IgD-negative memory B cell (primary cell): Measurements from ENCODE around the gene KAZALD1. TPM values are rescaled to one million over a fixed set of nuclear protein-coding genes. Genes with fewer than 3 reads are reported as not detected.

ENCODE experiments used
- H3K27ac Mint-ChIP-seq, 3 donors: one replicate each; pipeline ENCODE4 v1.8.0; 2020 to 2022; ENCODE audit warnings: mild to moderate bottlenecking in 3 of 3, mixed read lengths in 3 of 3, moderate library complexity in 1 of 3
- H3K27me3 Mint-ChIP-seq: one replicate; pipeline ENCODE4 v1.8.0; 2021; ENCODE audit warnings: mixed read lengths
- H3K36me3 Mint-ChIP-seq: one replicate; pipeline ENCODE4 v1.8.0; 2020; ENCODE audit warnings: mild to moderate bottlenecking, mixed read lengths
- H3K4me1 Mint-ChIP-seq, 3 donors: one replicate each; pipeline ENCODE4 v1.8.0; 2020 to 2022; ENCODE audit warnings: mixed read lengths in 3 of 3, mild to moderate bottlenecking in 1 of 3
- H3K4me3 Mint-ChIP-seq, 4 donors: one replicate each; pipeline ENCODE4 v1.8.0; 2020 to 2022; ENCODE audit warnings: mild to moderate bottlenecking in 4 of 4, mixed read lengths in 4 of 4, moderate library complexity in 3 of 4
- H3K9me3 Mint-ChIP-seq, 3 donors: one replicate each; pipeline ENCODE4 v1.8.0; 2020 to 2021; ENCODE audit warnings: mixed read lengths in 3 of 3, mild to moderate bottlenecking in 1 of 3
- polyA plus RNA-seq: library from polyadenylated mRNA; unstranded; fragments of 300-500 nt; fragmentation: Illumina TruSeq; gene quantifications from one replicate; pipeline ENCODE4 v1.2.3, GENCODE V29; 2021

Gene KAZALD1
- polyA plus RNA-seq, 1 donor from 2014 or later = not detected

DNA sequence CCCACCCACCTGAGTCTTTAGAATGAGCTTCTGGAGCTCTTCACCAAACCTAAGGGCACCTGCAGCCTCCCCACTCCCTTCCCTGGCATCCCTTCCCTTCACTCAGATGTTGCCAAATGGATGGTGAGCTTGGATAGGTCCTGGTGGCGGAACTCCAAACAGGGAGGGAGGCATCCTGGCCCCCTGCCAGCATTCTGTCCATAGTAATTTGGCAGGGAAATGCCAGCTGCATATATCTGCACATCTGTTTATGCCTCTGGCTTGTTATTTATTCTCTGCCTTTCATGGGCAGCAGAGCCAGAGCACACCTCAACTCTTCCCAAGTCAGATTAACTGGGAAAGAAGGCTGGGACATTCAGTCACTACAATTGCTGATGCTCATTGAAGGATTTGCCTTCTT lies 18.1 kb downstream of the KAZALD1 start:
- no peaks in the 10 kb centered on the region for H3K36me3 Mint-ChIP-seq
- H3K27ac Mint-ChIP-seq = no peak overlapping the region
- peaks cover 48% of the 10 kb centered on the region for H3K27me3 Mint-ChIP-seq
- peaks cover 0 to 1% (median 0%) of the 10 kb centered on the region in 3 donors for H3K9me3 Mint-ChIP-seq
- peaks cover 0 to 1% (median 0%) of the 10 kb centered on the region in 3 donors for H3K4me1 Mint-ChIP-seq
- no peak overlapping the region for H3K4me3 Mint-ChIP-seq

DNA sequence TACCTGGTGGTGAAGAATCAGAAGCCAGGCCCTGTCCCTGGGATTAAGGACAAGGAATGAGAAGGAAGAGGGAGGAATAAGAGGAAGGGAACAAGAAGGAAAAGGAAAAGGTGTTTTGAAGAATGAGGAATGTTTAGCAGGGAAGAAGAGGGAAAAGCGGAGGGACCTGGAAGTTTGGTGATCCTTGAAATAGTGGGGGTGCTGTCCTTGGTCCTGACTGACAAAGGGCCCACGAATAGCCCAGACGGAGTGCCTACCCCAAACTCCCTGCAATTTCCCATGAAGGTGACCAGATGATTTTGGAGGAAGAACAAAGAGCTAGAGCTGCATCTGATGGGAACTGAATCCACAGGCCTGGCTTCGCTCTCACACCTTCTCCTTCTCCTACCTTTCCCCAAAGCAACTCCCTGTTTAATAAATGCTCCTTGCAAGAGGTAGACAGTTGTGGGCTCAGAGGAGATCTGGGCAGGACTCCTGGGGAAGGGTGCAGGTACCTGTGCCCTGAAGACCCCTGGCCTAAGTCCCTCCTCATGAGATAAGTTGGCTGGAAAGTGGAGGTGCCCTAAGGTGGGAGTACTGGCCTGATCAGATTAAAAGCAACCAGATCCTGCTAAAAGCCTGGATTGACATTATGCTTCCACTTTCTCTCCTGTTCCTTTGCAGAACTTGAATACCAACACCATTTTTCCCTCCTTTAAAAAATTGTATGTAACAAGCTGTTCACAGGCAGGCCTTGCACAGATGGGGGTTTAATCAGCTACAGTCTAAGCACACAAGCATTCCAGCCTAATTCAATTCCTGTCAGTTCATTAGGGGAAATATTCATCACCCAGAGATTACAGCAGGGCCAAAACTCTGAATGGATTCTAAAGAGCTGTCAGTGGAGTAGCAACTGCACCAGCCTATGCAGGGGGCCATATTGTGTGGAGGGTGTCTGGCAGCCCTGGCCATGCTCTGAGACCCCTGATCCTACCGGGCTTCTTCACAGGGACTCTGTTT lies 19.4 kb downstream of the KAZALD1 start:
- no peaks in the 10 kb centered on the region for H3K36me3 Mint-ChIP-seq
- no peak overlapping the region for H3K4me3 Mint-ChIP-seq
- H3K27me3 Mint-ChIP-seq = peaks cover 39% of the 10 kb centered on the region
- no peaks in the 10 kb centered on the region for H3K4me1 Mint-ChIP-seq
- peaks cover 0 to 1% (median 0%) of the 10 kb centered on the region in 3 donors for H3K9me3 Mint-ChIP-seq
- no peak overlapping the region for H3K27ac Mint-ChIP-seq

DNA sequence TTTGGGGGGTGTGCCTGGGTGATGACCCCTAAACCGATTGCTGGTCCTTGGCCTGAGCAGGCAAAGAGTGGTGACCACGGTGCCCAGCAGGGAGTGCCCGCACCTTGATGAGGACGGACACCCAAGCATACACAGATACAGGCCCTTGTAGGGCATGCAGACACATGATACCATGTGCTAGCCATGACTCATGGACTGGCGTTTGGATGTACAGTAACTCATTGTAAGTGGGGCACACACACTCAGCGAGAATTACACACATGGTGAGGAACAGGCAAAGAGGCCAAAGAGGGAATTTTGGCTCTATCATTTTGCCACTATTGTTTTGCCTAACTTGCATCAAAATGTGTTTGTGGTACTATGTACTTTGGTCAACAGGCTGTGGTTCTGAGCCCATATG lies 24.1 kb downstream of the KAZALD1 start:
- Mint-ChIP-seq H3K4me1 (no peaks in the 10 kb centered on the region), H3K9me3 (no peaks in the 10 kb centered on the region)

DNA sequence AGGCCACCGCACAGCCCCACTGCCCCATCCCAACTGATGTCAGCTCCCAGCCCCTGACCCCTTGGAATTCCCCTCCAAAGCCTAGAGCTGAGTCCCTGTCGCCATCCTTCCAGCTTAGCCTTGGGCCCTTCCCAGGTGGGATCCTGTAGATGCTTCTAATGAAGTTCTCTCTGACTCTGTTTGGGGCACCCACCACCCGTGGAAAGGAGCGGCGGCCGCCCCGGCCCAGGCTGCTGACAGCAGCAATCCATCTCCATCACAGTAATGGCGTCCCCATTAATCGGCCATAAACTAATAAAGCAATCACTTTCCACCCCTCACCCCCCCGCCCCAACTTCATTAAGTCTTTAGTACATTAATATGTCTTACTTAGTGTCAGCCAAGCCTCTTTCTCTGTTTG lies 25.6 kb downstream of the KAZALD1 start:
- Mint-ChIP-seq H3K36me3 (no peaks in the 10 kb centered on the region), H3K27ac (no peak overlapping the region), H3K27me3 (peaks cover 38% of the 10 kb centered on the region), H3K9me3 (no peaks in the 10 kb centered on the region), H3K4me1 (no peaks in the 10 kb centered on the region), H3K4me3 (no peak overlapping the region)

More for the DNA sequence above, 24.1 kb downstream of the KAZALD1 start:
- Mint-ChIP-seq H3K27ac (no peak overlapping the region), H3K36me3 (no peaks in the 10 kb centered on the region), H3K27me3 (peaks cover 39% of the 10 kb centered on the region), H3K4me3 (no peak overlapping the region)

DNA sequence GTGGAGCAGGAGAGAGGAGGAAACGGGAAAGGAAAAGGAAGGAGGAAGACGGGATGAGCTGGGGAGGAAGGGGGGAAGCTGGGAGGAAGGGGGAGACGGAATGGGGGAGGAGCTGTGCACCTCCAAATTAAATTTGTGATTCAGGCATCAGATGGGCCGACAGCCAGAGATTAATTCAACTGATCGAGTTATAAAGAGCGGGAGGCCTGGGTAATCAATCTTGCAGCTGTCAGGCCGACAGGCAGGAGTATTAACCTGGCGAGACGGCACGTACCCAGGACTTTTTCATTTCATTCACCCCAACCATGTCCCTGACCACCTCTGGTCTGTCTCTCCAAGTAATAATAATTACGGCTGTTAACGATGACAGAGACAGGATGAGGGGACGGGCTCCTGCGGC lies 26.2 kb downstream of the KAZALD1 start:
- no peak overlapping the region for H3K27ac Mint-ChIP-seq
- H3K27me3 Mint-ChIP-seq = peaks cover 32% of the 10 kb centered on the region
- H3K36me3 Mint-ChIP-seq = no peaks in the 10 kb centered on the region
- no peak overlapping the region for H3K4me3 Mint-ChIP-seq
- H3K9me3 Mint-ChIP-seq = no peaks in the 10 kb centered on the region
- H3K4me1 Mint-ChIP-seq = no peaks in the 10 kb centered on the region

DNA sequence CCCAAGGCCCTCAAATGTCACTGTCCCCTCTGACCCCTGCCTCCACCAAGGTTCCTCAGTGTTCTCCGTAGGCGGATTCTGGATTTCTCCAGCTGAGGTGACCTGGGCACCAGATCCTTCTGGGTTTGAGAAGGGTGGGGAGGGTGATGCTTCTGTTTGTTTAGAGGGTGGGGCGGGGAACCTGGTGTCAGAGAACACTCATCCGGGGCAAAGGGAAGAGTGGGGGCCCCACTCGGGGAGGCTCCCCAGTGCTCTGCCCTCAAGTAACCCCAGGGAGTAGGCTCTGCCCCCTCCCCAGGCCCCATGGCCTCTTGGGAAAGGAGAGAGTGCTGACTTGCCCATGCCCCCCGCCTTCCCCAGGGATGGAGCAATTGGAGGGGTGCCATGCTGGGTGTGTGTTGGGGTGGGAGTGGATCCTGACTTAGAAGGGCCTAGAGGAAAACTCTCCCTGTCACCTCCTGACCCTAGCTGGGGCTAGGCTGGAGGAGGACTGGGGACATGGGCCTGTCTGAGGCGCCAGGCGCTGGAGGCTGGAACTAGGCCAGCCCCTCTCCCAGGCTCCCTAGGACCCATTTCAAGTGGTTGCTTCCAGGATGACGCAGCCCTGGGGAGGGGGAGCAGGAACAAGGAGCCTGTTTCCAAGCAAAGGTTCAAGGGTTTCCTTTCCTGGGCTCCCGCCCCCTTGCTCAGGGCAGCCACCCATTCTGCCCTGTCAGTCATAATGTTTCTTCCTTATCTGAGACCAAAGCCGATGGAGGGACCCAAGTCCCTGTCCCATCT lies 27.9 kb downstream of the KAZALD1 start:
- no peaks in the 10 kb centered on the region for H3K36me3 Mint-ChIP-seq
- no peak overlapping the region for H3K27ac Mint-ChIP-seq
- no peak overlapping the region for H3K4me3 Mint-ChIP-seq
- H3K27me3 Mint-ChIP-seq = peaks cover 30% of the 10 kb centered on the region
- no peaks in the 10 kb centered on the region for H3K4me1 Mint-ChIP-seq
- H3K9me3 Mint-ChIP-seq = no peaks in the 10 kb centered on the region

DNA sequence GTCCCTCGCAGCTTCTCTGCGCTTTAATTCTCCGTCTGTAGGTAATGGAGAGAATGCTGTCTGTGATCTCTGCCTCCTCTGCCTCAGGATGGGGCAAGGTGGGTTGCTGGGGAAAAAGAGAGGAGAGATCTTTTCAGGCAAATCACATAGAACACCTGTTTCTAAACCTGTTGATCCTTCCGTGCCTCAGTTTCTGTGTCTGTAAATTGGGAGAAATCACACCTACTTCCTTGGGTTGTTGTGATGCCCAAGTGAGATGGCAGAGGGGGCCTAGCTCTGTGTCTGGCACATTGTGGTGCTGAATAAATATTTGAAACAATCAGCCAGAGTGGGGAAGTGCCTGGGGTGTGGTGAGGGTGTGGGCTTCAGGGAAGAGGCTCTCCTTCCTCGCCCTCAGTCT lies 28.8 kb downstream of the KAZALD1 start:
- Mint-ChIP-seq H3K9me3 (no peaks in the 10 kb centered on the region), H3K4me3 (no peak overlapping the region), H3K27ac (no peak overlapping the region), H3K36me3 (no peaks in the 10 kb centered on the region), H3K27me3 (peaks cover 33% of the 10 kb centered on the region), H3K4me1 (peaks cover 0 to under 1% (median 0%) of the 10 kb centered on the region in 3 donors)

DNA sequence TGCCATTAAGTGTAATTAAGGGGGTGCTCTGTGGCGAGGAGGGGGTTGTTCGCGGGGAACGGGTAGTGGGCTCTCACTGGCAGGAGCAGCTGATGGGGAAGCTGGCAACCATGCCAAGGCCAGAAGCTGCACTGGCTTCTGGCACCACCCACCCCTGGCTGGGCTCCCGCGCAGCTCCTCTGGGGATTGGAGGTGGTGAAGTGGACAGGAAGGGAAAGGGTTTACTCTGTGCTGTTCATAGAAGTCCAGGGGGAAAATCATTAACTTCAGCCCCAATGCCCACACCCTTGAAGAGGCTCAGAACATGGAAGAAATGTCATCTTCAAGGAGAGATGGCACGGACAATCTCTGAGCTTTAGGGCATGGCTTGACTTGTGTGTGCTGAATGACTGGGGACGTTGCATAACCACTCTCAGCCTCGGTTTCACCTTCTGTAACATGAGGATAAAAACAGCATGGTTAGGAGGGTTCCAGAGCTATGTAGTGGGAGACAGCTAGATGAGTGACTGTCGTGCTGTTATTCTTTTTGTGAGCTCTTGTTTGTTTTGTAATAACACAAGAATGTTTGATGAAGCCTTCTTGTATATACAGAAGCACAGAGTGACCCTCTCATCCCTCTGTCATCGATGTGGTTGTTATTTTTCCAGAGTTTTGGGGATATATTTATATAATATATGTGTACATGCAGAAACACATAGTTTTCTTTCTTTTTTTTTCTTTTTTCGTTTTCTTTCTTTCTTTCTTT lies 29.9 kb downstream of the KAZALD1 start:
- Mint-ChIP-seq H3K27me3 (peaks cover 34% of the 10 kb centered on the region), H3K9me3 (no peaks in the 10 kb centered on the region), H3K36me3 (no peaks in the 10 kb centered on the region), H3K27ac (no peak overlapping the region), H3K4me3 (no peak overlapping the region), H3K4me1 (peaks cover 0 to 2% (median 0%) of the 10 kb centered on the region in 3 donors)

DNA sequence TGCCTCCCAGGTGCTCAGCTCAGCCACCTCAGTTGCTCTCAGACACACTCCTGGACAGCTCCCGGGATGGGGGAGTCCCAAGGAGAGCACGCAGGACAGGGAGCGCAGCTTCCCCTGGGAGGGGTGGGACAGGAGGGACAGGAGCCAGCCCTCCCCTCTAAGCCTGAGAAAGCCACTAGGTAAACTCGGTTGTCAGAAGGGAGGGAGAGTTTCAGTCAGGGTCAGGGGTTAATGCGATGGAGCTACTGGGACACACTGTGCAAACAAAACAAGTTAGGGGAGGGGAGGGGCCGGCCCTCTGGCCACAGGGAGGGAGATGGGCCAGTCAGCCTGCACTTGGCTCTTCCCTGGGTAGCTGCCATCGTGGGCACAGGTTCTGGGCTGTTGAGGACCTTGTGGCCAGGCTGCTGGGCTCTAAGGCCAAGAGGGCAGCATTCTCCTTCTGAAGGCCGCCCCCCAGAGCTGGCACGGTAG lies 31.1 kb downstream of the KAZALD1 start:
- Mint-ChIP-seq H3K4me3 (no peak overlapping the region), H3K27ac (no peak overlapping the region), H3K36me3 (no peaks in the 10 kb centered on the region), H3K27me3 (peaks cover 33% of the 10 kb centered on the region), H3K4me1 (peaks cover 0 to 2% (median 0%) of the 10 kb centered on the region in 3 donors), H3K9me3 (no peaks in the 10 kb centered on the region)

DNA sequence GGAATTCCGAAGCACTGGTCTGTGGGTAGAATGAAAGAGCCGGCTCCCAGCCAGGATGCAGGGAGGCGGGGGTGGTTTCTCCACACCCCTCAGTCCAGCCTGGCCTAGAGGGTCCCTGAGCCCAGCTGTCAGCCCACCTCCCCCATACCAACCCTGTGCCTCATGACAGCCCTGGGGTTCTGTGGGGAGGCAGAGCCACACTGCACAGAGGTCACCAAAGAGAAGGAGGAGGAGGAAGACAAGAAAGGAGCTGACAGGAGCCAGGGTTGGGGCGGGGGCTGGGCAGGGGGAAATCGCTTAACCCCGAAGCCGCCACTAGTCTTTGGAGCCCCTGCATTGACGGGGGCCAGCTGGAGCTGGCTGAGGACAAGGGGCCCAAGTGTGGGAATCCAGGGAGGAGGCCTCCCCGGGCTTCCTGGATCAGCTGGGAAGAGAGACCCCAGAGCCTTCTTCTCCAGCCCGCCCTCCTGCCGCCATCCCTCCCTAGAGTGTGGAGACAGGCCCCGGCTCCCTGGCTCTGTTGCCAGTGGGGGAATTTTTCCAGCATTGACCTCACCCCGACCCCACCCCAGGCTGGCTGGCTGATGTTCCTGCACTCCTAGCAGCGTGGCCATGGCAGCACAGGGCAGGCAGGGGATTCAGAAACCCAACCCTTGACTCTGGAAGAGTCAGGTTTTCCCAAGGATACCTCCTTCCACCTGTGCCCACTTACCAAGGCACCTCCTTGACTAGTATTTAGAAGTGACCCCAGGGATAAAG lies 32.5 kb downstream of the KAZALD1 start:
- H3K27ac Mint-ChIP-seq = no peak overlapping the region

DNA sequence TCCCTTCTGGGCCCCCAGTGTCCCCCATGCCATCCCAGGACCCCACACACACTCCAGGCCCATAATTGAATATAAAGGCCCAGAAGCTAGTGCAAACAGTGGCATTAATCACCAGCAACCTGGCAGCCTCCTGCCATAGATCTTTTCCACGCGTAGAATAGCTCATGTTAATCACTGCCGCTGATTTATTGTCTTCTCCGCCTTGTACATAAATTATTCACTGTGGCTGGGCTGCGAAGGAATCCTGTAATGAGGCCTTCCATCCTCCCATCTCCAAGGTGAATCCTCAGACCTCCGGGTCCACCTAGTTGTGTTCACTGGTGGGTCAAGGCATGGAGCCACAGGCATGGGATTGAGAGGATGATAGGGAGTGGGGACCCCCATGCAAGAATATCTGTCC lies 33.2 kb downstream of the KAZALD1 start:
- peaks cover 1% of the 10 kb centered on the region for H3K36me3 Mint-ChIP-seq
- H3K9me3 Mint-ChIP-seq = no peaks in the 10 kb centered on the region
- peaks cover 27% of the 10 kb centered on the region for H3K27me3 Mint-ChIP-seq
- peaks cover 0 to 2% (median 0%) of the 10 kb centered on the region in 3 donors for H3K4me1 Mint-ChIP-seq
- H3K4me3 Mint-ChIP-seq = no peak overlapping the region
- H3K27ac Mint-ChIP-seq = no peak overlapping the region

More for the DNA sequence above, 32.5 kb downstream of the KAZALD1 start:
- Mint-ChIP-seq H3K4me3 (no peak overlapping the region), H3K4me1 (peaks cover 0 to 2% (median 0%) of the 10 kb centered on the region in 3 donors), H3K36me3 (no peaks in the 10 kb centered on the region), H3K9me3 (no peaks in the 10 kb centered on the region), H3K27me3 (peaks cover 20% of the 10 kb centered on the region)

DNA sequence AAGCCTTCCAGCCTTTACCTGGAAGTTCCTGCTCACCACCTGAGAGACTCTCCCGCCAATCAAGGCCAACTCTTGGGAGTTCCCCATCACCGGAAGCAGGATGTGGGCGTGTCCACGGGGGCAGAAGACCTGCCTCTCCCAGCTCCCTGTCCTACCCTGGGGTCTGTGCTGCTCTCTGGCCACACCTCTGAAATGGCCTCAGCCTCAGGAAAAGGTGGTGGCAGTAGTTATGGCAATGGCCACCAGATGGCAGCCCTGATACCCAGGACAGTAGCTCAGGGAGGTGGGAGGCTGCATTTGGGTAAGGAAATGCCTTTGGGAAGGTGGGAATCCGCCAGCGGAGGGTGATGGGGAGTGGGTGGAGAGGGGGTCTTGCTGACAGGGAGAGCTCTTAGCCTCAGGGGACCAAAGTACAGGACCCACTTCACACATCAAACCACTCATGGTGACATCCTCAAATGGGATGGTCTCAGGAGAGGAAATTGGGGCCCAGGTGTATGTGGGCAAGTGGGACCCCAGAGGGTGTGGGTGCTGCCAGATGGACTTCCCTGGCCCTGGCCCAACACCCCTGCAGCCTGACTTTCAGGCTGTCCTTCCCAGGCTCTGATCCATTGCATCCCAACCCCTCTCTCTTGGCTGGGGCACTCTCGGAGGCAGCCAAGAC lies 33.9 kb downstream of the KAZALD1 start:
- Mint-ChIP-seq H3K27ac (no peak overlapping the region), H3K9me3 (no peaks in the 10 kb centered on the region), H3K36me3 (peaks cover 1% of the 10 kb centered on the region), H3K4me1 (peaks cover 0 to 2% (median 0%) of the 10 kb centered on the region in 3 donors), H3K4me3 (no peak overlapping the region), H3K27me3 (peaks cover 32% of the 10 kb centered on the region)

DNA sequence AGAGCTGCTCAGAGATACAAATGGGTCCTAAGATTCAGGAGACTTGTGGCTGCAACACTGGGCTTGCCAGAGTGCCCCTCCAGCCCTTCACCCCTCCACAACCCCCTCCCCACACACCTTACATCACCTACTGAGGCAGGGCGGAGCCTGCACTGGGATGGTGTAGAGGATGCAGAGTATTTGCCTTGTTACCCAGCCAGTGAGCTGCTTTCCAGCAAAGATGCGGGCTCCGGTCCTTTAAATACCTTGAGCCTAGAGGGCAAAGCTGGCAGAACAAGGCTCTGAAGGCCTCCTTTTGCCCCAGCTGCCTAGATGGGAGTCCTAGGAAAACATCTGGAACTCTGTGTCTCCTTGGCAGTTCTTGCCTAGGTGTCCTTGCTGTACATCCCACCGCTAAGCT lies 34.6 kb downstream of the KAZALD1 start:
- Mint-ChIP-seq H3K4me3 (no peak overlapping the region), H3K27ac (no peak overlapping the region), H3K27me3 (peaks cover 26% of the 10 kb centered on the region), H3K36me3 (peaks cover 1% of the 10 kb centered on the region), H3K9me3 (no peaks in the 10 kb centered on the region), H3K4me1 (peaks cover 0 to 2% (median 0%) of the 10 kb centered on the region in 3 donors)
